GM19238 (cell line): ENCODE measurements around the gene HSD17B1.
A peak's percentile ranks its signal among the peaks of the same experiment; 100 is the strongest.
"Not testable (repeated sequence)": the region's sequence is repeated elsewhere in the genome, so short reads cannot be mapped to it uniquely, and the experiment has no call there.

ENCODE experiments used
- DNase-seq: peaks from one replicate; pipeline ENCODE4 v3.0.0; 2011; ENCODE audit warnings: low spot score; ENCODE audit not compliant: insufficient read length

Gene HSD17B1, protein sequence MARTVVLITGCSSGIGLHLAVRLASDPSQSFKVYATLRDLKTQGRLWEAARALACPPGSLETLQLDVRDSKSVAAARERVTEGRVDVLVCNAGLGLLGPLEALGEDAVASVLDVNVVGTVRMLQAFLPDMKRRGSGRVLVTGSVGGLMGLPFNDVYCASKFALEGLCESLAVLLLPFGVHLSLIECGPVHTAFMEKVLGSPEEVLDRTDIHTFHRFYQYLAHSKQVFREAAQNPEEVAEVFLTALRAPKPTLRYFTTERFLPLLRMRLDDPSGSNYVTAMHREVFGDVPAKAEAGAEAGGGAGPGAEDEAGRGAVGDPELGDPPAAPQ

DNA sequence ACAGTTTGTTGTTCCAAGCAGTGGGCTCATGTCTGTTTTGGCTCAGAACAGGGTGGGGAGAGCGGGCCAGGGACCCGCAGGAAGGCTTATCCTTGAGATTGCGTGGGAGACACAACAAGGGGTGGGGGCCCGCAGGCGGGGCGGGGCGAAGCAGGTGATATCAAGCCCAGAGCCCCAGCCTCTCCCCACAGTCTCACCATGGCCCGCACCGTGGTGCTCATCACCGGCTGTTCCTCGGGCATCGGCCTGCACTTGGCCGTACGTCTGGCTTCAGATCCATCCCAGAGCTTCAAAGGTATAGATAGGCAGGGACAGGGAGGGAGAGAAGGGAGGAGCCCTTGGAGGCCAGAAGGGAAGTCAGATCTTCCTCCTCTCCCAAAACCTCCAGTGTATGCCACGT is at the start of gene HSD17B1:
Gene HSD17B1, plus strand, starts transcription at position 188 of the 400 bp plus-strand sequence. Its CDS starts 11 bp downstream, at position 199.
- not testable (repeated sequence) for DNase-seq

DNA sequence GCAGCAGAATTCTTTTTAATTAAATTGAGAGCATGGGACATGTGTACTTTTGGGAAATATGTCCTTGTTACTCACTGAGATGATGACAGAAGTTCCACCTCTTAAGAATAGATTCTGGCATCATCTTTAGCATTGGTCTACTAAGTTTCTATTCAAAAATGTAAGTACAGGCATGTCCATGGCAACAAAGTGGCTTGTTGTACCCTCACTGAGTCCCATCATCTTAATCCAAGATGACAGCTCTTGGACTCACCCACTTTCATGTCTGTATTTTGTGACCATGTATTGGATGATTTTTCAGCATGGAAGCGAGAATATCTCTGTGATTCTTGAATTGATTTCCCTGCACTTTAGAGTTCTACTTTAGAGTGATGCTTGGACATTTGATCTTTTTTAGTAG is 49.8 kb upstream of the HSD17B1 start:
- DNase-seq: no peak

DNA sequence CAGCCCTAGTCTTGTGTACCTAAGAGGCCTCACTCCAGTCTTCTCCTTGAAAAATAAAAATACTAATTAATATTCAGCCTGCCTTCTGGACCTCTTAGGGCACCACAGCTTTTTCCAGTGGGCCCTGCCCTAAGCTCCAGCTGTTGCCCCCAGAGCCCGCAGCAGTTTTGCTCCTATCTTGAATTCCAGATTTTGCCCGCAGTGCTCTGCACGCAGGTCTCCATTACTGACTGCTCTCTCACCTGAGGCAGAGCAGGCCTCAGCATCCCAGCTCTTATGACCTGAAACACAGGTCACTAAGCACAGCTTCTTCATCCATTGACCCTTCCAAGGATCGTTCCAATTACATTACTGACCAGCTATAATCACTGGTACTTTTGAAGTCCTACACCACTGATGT is 45.1 kb upstream of the HSD17B1 start:
- no peak for DNase-seq

DNA sequence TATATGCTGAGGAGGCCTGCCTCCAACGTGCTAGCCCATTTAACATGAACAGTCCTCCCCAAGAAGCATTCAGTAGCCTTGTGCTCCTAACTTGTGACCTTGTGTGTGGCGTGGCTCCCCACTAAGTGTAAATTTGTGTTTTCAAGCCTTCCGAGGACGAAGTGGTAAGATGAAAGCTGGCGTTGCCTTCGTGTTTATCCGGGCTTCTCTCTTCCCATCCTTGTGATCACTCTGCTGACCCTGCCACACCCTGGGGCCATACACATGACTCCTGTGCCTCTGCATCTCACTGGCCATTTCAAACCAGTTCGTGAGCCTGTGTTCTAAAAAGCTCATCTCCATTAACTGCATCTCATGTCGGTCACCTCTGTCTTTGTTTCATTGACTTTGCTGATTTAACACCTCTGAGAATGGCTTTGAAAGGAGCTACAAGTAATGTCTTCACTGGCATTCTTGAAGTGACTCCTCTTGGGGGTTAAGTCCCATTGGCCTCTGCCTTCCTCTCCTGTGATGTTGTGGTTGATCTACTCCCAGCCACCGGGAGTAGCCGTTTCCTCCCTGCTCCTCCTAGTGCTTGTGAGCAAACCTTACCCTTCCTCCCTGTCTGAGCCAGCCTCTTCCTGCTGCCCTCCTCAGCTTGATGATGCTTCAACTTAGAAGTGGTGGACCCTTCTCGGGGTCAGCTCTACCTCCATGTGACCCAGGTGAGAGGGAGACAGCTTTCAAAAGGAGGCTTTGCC is 44.1 kb upstream of the HSD17B1 start:
- DNase-seq: no peak

DNA sequence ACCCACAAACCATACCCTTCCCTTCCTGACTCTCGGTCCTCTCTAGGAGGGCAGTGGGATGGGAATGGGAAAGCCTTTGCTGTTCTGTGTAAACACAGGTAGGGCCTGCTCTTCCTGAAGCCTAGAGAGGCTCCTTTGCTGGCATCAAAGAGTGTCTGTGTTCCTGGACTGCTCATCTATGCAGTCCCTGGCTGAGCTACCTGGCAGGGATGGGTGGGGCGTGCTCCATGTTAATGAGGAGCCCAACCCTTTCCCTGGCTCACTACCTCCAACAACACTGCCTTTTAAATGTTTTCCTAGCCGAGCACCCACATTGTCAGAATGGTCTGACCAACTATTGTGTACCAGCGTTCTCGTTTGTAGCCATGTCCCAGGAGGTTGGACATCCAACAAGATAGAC is 43.3 kb upstream of the HSD17B1 start:
- no peak for DNase-seq

DNA sequence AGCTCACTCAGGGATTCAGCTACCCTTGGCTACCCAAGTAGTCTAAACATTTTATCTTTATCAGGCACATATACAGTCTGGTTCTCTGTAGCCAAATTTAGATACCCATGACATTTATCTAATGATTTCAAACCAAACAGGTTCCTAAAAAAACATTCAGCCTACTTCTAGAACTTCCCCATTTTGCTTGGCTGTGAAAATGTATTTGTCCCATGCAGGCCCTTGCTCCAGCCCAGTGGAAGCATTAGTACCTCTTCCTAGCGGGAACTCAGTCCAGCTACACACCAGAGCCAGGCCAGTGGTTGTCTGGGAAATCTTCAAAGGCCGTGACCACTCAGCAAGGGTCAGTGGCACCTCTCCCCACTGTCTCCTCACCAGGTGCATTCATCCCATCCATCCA is 42.9 kb upstream of the HSD17B1 start:
- no peak for DNase-seq

DNA sequence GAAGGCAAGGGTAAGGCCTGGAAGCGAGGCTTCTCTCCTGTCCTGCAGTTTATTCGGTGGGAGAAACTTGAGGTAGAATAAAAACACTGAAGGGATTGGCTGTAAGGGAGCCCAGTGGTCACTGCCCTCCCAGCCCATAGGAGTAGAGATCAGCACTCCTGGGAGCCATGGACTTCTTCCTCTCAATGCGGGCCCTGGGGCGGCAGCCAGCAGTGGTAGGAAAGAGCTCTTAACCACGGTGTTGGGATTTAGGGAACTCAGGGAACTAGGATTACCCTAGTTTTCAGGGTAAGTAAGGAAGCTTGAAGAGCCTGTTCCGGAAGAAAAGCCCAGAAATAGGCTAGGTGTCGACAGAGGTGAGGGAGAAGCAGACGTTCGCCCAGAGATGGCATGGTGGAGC is 40.5 kb upstream of the HSD17B1 start:
- no peak for DNase-seq

DNA sequence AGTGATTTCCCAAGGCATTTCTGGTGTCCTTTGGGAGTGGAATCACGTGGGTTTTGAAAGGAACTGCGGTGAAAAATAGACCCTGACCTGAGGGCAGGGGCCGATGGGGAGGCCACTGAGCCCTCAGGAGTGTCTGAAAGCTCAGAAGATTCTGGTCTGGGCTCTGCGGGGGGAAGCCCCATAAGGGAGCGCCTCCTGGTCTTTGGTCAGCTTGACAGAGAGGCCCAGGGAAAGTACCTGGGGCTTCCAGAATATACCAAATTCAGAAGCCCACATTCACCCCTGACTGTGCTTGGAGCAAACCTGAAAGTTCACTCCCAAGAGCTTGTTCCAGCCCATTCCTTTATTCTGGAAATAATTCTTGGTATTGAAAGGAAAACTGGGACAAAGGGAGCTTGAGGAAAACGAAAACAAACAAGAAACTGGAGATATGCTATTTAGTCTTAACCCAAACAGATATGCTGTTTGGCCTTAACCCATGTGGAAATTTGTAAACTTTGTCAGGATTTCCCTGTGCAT is 39.9 kb upstream of the HSD17B1 start:
- peak; percentile 43 for DNase-seq

DNA sequence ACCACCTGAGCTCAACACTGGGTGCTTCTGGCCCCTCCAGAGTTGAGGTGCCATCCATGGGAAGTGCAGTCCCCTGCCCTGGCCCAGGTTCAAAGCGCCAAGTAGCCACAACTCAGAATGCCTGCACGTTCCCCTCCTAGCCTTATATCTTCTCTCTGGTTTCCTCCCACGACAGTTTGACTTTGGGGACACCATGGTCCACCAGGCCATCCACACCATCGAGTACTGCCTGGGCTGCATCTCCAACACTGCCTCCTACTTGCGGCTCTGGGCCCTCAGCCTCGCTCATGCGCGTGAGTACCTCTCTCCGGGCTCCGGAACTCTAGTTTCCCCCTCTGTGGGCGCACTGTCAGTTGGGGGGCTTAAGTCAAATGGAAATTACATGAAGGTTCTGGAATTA is 39.0 kb upstream of the HSD17B1 start:
- no peak for DNase-seq

DNA sequence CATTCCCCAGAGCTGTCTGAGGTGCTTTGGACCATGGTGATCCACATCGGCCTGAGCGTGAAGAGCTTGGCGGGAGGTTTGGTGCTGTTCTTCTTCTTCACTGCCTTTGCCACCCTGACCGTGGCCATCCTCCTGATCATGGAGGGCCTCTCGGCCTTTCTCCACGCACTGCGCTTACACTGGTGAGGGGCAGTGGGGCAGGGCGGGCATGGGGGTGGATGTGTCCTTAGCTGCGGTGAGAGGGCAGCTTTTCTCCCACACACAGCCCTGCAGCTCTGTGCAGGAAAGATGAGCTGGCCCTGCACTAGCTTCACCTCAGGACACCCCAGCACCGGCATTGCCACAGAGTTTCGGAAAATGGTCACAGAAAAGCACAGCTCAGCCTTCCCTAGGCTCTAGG is 38.4 kb upstream of the HSD17B1 start:
- no peak for DNase-seq

DNA sequence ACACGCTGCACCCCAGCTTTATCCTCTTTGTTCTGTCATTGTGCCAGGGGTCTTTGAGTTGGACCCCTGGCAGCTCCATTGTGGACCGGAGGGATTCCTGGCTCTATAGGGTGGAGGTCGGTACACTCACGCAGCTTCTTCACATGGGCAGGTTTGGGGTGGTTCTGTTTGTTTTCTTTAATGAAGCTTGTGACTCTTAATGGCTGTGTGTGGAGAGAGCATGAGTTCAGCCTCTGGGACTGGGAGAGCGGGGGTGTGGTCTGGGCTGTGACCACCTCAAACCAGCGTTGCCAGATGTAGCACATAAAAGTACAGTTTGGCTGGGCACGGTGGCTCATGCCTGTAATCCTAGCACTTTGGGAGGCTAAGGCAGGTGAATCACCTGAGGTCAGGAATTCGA is 37.9 kb upstream of the HSD17B1 start:
- DNase-seq: no peak

DNA sequence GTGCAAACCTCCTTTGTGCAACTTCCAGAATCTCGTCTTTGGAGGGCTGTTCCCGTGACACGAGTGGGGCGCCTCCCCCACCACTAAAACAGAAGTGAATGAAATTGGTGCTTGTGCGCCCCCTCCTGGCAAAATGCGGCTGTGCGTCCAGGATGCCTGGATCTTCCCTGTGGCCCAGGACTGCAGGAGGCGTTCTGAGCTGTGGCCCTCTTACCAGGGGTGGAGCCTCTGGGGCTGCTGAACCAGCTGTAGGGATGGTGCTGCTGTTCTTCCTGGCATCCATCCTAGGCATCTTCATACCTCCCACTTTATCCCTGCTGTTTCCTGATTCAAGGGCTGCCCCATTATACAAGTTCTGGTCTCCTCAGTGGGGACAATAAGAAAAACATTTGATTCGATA is 35.2 kb upstream of the HSD17B1 start:
- DNase-seq: peak; percentile 77

DNA sequence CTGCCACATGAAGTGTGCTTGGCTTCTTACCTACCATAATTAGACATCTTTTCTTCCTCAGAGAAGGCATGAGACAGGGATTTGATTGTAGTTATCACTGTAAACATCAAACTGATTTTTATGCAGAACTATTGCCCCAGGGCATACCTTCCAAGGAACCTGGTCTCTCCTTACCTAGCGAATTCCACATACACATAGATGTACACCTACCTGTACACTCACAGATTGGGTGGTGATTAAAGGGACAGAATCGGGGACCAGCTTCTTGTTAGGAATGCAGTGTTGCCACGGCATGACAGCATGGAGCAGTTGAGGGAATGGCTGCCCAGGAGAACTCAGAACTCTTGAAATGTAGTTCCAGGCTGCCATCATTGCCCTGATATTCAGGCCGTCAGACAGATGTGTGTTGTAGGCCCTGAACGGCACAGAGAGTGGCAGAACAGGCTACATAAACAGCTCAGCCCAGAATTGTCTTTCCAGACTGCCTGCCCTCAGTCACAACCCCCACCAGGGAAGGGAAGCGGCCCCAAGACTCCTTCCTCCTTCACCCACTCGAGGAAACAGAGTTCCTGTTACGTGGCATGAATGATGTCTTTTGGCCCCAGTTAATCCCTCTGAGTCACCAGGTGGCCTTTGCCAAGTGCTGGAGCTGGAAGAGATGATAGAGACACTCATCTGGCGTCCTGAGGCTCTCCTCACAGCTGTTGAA is 34.5 kb upstream of the HSD17B1 start:
- DNase-seq: no peak

DNA sequence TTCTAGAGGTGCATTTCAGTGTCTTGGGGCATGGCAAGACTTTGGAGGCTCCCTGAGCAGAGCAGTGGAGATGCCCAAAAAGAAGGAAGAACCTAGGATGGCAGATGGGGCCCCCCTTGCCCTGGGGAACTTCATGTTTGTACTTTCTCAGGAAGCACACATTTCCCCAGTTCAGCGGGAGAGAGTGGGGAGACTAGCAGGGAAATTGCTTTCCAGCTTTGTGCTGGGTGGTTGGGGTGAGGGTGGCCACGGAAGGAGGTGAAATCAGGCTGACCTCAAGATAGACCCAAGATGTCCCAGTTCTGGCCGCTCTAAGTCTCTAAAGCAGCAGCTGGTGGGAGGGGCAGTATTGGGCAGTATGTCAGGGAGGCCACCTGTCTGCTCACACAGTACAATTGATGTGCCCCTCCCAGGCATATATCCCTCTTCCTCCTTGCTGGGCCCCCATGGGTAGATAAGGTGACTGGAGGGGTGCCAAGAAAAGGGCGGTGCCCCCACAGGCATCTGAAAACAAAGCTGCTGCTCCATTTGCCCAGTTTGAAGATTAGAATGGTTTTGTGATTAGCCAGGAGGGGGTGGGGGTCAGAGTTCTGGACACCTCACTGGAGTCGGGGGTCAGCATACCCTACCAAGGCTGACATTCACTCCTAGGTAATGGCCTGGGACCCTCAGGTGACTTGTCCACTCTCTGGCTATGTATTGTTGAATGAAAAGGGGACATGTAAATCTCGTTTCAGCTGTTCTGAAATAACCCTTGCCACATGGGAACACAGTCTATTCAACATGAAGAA is 33.8 kb upstream of the HSD17B1 start:
- DNase-seq: no peak

DNA sequence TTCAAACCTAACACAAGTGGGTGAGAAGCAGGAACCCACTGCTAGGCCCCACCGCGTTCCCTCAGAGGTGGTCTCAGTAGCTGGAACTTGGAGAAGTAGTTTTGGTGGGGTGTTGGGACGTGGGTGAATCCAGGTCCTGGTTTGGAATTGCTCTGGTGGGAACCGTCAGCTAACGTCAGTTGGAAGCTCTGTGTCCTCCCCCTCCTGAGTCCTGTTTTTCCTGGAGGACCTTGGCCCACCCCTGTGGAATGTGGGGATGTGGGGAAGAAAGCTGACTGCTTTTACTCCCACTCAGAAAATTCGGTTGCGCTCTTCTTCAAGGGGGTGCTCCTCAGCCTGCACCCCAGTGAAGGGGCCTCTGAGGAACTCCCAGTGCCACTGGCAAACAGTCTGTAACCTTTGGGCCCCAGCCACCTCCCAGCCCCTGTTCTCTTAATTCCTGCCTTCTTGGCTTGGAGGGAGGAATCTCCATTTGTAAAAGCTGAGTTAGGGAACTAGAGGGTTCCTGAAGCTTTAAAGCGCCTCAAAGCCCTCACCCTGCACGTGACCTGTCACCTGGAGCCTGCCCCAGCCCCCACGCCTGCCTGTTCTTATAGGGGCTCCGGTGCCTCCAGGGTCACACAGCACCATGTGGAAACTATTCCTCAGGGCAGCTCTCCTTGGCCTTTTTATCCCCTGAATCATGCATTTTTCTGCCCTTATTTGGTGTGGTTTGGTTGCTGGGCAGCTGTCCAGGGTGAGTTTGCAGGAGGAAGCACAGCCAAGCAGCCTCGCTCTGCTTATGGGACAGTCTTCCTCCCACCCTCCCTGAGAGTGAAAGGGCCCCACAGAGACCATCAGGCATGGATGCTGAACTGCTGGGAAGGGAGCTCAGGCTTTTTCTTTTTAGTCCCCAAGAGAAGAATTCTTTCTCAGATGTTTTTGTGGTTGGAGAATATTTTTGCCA is 32.9 kb upstream of the HSD17B1 start:
- no peak for DNase-seq

DNA sequence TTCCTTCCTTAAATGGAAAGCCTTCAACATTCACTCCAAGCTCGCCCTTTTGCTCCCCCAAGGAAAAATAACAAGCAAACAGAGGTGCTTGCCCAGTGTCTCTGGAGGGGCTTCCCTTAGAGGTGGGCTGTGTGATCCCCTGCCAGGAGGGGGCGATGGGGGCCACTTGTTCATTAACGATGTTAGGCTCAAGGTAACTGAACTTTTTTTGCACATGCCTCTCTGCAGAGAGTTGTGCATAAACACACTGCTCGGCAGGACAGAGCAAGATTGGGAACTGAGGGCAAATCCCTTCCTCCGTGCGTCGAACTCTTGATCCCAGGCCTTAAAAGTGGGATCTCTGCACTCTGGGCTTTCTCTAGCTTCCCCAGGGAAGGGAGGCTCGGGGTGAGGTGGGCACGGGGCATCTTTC is 32.2 kb upstream of the HSD17B1 start:
- DNase-seq: no peak

DNA sequence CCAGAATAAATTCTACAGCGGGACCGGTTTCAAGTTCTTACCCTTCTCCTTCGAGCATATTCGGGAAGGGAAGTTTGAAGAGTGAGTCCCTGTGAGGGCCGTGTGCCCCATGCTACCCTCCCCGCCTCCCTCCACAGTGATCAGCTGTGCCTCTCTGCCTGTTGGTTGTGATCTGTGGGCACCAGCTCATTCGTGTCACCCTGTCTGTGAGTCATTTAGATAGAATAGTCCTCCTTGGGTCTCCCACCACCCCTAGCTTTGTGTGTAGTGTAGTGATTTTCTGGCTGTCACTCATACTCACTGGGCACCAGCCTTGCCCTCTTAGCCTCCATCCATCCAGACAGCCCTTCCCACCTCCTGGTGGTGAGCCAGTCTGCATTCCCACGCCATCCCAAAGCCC is 31.7 kb upstream of the HSD17B1 start:
- DNase-seq: no peak

DNA sequence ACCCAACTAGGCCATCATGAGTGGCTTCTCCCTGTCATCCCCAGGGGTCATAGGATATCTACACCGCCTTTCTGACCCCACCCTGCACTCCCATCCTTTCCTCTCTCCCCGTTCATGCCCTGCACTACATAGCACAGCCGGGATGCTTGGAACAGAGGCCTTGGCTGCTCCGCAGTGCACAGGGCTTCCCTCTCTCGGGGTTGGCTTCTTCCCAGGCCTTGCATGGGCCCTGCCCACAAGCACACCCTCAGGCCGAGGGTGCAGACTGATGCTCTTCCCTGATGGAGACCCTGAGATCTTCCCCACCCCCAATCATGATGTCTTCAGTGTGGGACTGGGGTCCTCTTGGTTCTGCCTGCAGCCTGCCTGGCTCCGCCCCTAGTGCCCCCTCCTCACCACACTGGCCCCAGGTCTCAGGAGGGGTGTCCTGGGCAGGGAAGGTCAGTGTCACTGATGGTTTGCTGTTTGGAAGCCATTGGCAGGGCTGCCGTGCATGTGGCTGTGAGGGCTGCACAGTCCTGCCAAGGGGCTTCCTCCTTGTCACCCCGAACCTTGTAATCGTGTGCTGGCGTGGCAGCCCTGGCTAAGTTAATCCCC is 31.0 kb upstream of the HSD17B1 start:
- DNase-seq: no peak

DNA sequence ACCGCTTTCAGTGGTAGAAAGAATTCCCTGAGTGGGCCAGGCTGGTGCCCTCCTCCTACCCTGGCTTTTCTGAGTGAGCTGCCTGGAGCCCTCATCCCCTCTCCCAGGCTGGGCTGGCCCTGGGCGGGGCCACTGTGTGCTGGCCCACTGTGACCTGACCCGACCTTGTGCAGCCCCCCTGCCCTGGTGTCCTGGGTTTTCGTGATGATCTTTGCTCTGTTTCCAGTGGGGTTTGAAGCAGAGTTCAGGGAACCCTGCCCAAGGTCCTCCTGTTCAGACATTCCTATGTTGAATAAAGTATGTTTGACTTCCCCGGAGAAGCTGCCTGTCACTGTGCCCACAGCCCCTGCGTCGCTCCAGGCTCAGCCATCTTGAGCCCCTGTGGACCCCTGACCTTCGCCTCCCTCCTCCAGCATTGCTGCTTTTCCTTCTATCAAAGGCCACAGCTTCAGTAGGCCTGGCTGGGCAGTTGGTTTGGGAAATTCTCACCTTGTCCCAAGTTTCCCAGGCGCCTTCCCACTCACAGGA is 30.4 kb upstream of the HSD17B1 start:
- DNase-seq: no peak
